Measurements from ENCODE around the gene CTNNA3. TPM values are rescaled to one million over a fixed set of nuclear protein-coding genes. Genes with fewer than 3 reads are reported as not detected.

Gene CTNNA3
- total and polyA plus RNA-seq, 2 donors (not counting 3 experiments of a cell fraction or from before 2014, with no cell fraction given): not detected

GRCh38 chr10:66773472-66773817, 922.5 kb downstream of the CTNNA3 start:
- H3K4me1 ChIP-seq (ENCODE audit: control insufficient read depth, extremely low read depth, insufficient read depth, low read length): no peaks in the 10 kb centered on the region
- intact Hi-C loops (cut with micrococcal nuclease): no loop called here
- H3K9me3 ChIP-seq (replicated peaks; ENCODE audit: control insufficient read depth, insufficient read depth, low read length): no peaks in the 10 kb centered on the region
- dilution Hi-C loops (cut with MboI; ENCODE audit: extremely low pct_ligation_motif_present, low sequenced_read_pairs): no loop called here
- no peaks in the 10 kb centered on the region for H3K9me1 ChIP-seq (replicated peaks; ENCODE audit: control insufficient read depth, extremely low read depth, insufficient read depth, low read length)
- no peaks in the 10 kb centered on the region for H4K20me1 ChIP-seq (replicated peaks; ENCODE audit: control insufficient read depth, extremely low read depth, insufficient read depth, low read length)
- no peak overlapping the region for H3K9ac ChIP-seq (replicated peaks; ENCODE audit: extremely low read depth, insufficient read depth, low read length)
- no peak overlapping the region for H2AFZ ChIP-seq (ENCODE audit: low read depth, low read length)
- no peaks in the 10 kb centered on the region for H3K79me2 ChIP-seq (ENCODE audit: control insufficient read depth, insufficient read depth, low read length)
- TF ChIP-seq CTCF (IDR thresholded peaks at IDR 0.05; ENCODE audit: extremely low read depth in 1 of 2, insufficient read depth in 1 of 2, low read depth in 1 of 2, low read length in 2 of 2): no peak
- TF ChIP-seq POLR2A (IDR thresholded peaks at IDR 0.05; ENCODE audit: low read depth, low read length): no peak
- TF ChIP-seq EZH2 (IDR thresholded peaks at IDR 0.05; ENCODE audit: borderline replicate concordance, low read depth, low read length, severe bottlenecking): no peak
- TF ChIP-seq MAX (IDR thresholded peaks at IDR 0.05; ENCODE audit: insufficient read depth, insufficient read length): no peak
- TF ChIP-seq MYC (IDR thresholded peaks at IDR 0.05; ENCODE audit: low read depth, low read length): no peak
- TF ChIP-seq JUN (IDR thresholded peaks at IDR 0.05; ENCODE audit: borderline replicate concordance, insufficient read depth, insufficient read length, low read depth): no peak
- TF ChIP-seq POLR2AphosphoS5 (IDR thresholded peaks at IDR 0.05; ENCODE audit: insufficient read depth, low read depth, low read length): no peak
- TF ChIP-seq GATA2 (IDR thresholded peaks at IDR 0.05; ENCODE audit: insufficient read depth, insufficient read length, low read depth, low read length): no peak
- no peak for TF ChIP-seq FOS (IDR thresholded peaks at IDR 0.05; ENCODE audit: borderline replicate concordance, insufficient read depth, low read length)
- no peak overlapping the region for H3K4me2 ChIP-seq (ENCODE audit: insufficient read depth, low read length)
- CTCF ChIA-PET: no interaction called here
- H3K27ac ChIP-seq (ENCODE audit: insufficient read depth, low read depth, low read length): no peak overlapping the region
- no peaks in the 10 kb centered on the region for H3K27me3 ChIP-seq (ENCODE audit: control insufficient read depth in 2 of 2, insufficient read depth in 2 of 2, low read length in 2 of 2)
- POLR2A ChIA-PET: no interaction called here
- H3K36me3 ChIP-seq (ENCODE audit: control insufficient read depth in 2 of 2, extremely low read depth in 1 of 2, insufficient read depth in 2 of 2, low read length in 2 of 2): no peaks in the 10 kb centered on the region
- FAIRE-seq (no peak), DNase-seq (ENCODE audit: low read depth, low spot score) (no peak)
- BruUV-seq (replicated peaks): no TSS peak
- no peak overlapping the region for H3K4me3 ChIP-seq (replicated peaks in 1 of 3; ENCODE audit: insufficient read depth in 1 of 3, low read depth in 1 of 3, low read length in 3 of 3)
